GM21423 (cell line): ENCODE results near the gene XDH.
A peak's percentile ranks its signal among the peaks of the same experiment; 100 is the strongest.

Experiments
- ATAC-seq: cut with Tn5 transposase; IDR thresholded peaks from one replicate; pipeline ENCODE4 v1.9.1; 2021; ENCODE audit warnings: mild to moderate bottlenecking, moderate library complexity; ENCODE audit not compliant: unreplicated experiment

XDH gene

GRCh38 chr2:31333046-31333445 is 81.5 kb downstream of the XDH start:
- ATAC-seq, result no peak

GRCh38 chr2:31332521-31332920 is 82.0 kb downstream of the XDH start:
- no peak for ATAC-seq

- no peak for ATAC-seq
Observed at GRCh38 chr2:31331156-31331555, 83.4 kb downstream of the XDH start.

GRCh38 chr2:31329081-31329625 is 85.4 kb downstream of the XDH start:
- ATAC-seq, result no peak

- no peak for ATAC-seq
Observed at GRCh38 chr2:31328026-31328425, 86.5 kb downstream of the XDH start.

GRCh38 chr2:31327505-31327904 is 87.0 kb downstream of the XDH start:
- ATAC-seq, result no peak

GRCh38 chr2:31324016-31324633 is 90.4 kb downstream of the XDH start:
- ATAC-seq, result peak; percentile 73

GRCh38 chr2:31322371-31322770 is 92.2 kb downstream of the XDH start:
- ATAC-seq, result no peak

GRCh38 chr2:31319406-31320175 is 95.0 kb downstream of the XDH start:
- no peak for ATAC-seq

- ATAC-seq, result peak; percentile 67
Observed at GRCh38 chr2:31318361-31319336, 95.9 kb downstream of the XDH start.

- ATAC-seq, result no peak
Observed at GRCh38 chr2:31317396-31317795, 97.1 kb downstream of the XDH start.

- no peak for ATAC-seq
Observed at GRCh38 chr2:31314761-31315160, 99.8 kb downstream of the XDH start.

GRCh38 chr2:31312898-31313297 is 101.6 kb downstream of the XDH start:
- ATAC-seq, result no peak

- ATAC-seq, result no peak
Observed at GRCh38 chr2:31304816-31305215, 109.7 kb downstream of the XDH start.

- no peak for ATAC-seq
Observed at GRCh38 chr2:31302940-31303563, 111.5 kb downstream of the XDH start.

GRCh38 chr2:31300309-31300708 is 114.2 kb downstream of the XDH start:
- ATAC-seq, result no peak

- ATAC-seq, result no peak
Observed at GRCh38 chr2:31299547-31299946, 115.0 kb downstream of the XDH start.

- no peak for ATAC-seq
Observed at GRCh38 chr2:31297751-31298150, 116.8 kb downstream of the XDH start.

- no peak for ATAC-seq
Observed at GRCh38 chr2:31296641-31297287, 117.8 kb downstream of the XDH start.

- ATAC-seq, result no peak
Observed at GRCh38 chr2:31294196-31294595, 120.3 kb downstream of the XDH start.
